Stimulated activated CD4-positive, alpha-beta T cell treated with anti-CD3 and anti-CD28 coated beads, Interleukin-12 subunit alpha, Interleukin-12 subunit beta, amount 100 ng/mL, for 4 hours (primary cell): ENCODE results near the gene TCP11L2.
A peak's percentile ranks its signal among the peaks of the same experiment; 100 is the strongest.

Experiments
- DNase-seq: peaks from one replicate; pipeline ENCODE4 v3.0.0-alpha.2; 2020

TCP11L2 gene

GRCh38 chr12:106302401-106303201, at the start of gene TCP11L2:
Gene TCP11L2 (plus strand): TSS chr12:106302733. CDS start chr12:106311076, 8,343 bp downstream.
- DNase-seq = peak; percentile 89

- no peak for DNase-seq
Measured at GRCh38 chr12:106254724-106255123, 47.8 kb upstream of the TCP11L2 start.

- no peak for DNase-seq
Measured at GRCh38 chr12:106255493-106255892, 47.0 kb upstream of the TCP11L2 start.

- DNase-seq = no peak
Measured at GRCh38 chr12:106255952-106256351, 46.6 kb upstream of the TCP11L2 start.

- no peak for DNase-seq
Measured at GRCh38 chr12:106256524-106256923, 46.0 kb upstream of the TCP11L2 start.

GRCh38 chr12:106258226-106258625, 44.3 kb upstream of the TCP11L2 start:
- no peak for DNase-seq

GRCh38 chr12:106258935-106259334, 43.6 kb upstream of the TCP11L2 start:
- no peak for DNase-seq

- no peak for DNase-seq
Measured at GRCh38 chr12:106265116-106265515, 37.4 kb upstream of the TCP11L2 start.

GRCh38 chr12:106267535-106267934, 35.0 kb upstream of the TCP11L2 start:
- DNase-seq = no peak

GRCh38 chr12:106269150-106269771, 33.3 kb upstream of the TCP11L2 start:
- DNase-seq = no peak

GRCh38 chr12:106271575-106272505, 30.7 kb upstream of the TCP11L2 start:
- no peak for DNase-seq

- DNase-seq = no peak
Measured at GRCh38 chr12:106273491-106273890, 29.0 kb upstream of the TCP11L2 start.

GRCh38 chr12:106274012-106274411, 28.5 kb upstream of the TCP11L2 start:
- DNase-seq = no peak

GRCh38 chr12:106274575-106275121, 27.9 kb upstream of the TCP11L2 start:
- no peak for DNase-seq

- DNase-seq = no peak
Measured at GRCh38 chr12:106275458-106275857, 27.1 kb upstream of the TCP11L2 start.

- no peak for DNase-seq
Measured at GRCh38 chr12:106276032-106276740, 26.3 kb upstream of the TCP11L2 start.

- no peak for DNase-seq
Measured at GRCh38 chr12:106280106-106280505, 22.4 kb upstream of the TCP11L2 start.

- no peak for DNase-seq
Measured at GRCh38 chr12:106281056-106281782, 21.3 kb upstream of the TCP11L2 start.

GRCh38 chr12:106281804-106282203, 20.7 kb upstream of the TCP11L2 start:
- no peak for DNase-seq

GRCh38 chr12:106282457-106283097, 20.0 kb upstream of the TCP11L2 start:
- peak; percentile 25 for DNase-seq
